Type B pancreatic cell (in vitro differentiated cells): Measurements from ENCODE around the gene C1orf174. TPM values are rescaled to one million over a fixed set of nuclear protein-coding genes. Genes with fewer than 3 reads are reported as not detected.

Experiments used
- DNase-seq: peaks from one replicate; pipeline ENCODE4 v3.0.0; 2021; ENCODE audit warnings: mixed read lengths; ENCODE audit not compliant: unreplicated experiment; ENCODE audit errors: extremely low spot score
- H3K27ac Mint-ChIP-seq: 2 replicates; pipeline ENCODE4 v1.8.0; 2021; ENCODE audit warnings: mild to moderate bottlenecking, mixed read lengths
- H3K27me3 Mint-ChIP-seq: 2 replicates; pipeline ENCODE4 v1.8.0; 2021; ENCODE audit warnings: mixed read lengths
- H3K36me3 Mint-ChIP-seq: 2 replicates; pipeline ENCODE4 v1.8.0; 2021; ENCODE audit warnings: mixed read lengths
- H3K4me1 Mint-ChIP-seq: one replicate; pipeline ENCODE4 v1.8.0; 2021; ENCODE audit warnings: mixed read lengths; ENCODE audit not compliant: unreplicated experiment
- H3K4me3 Mint-ChIP-seq: 2 replicates; pipeline ENCODE4 v1.8.0; 2021; ENCODE audit warnings: mild to moderate bottlenecking, mixed read lengths
- H3K9me3 Mint-ChIP-seq: 2 replicates; pipeline ENCODE4 v1.8.0; 2021; ENCODE audit warnings: mixed read lengths
- CTCF ChIP-seq: fragments of 200-600 bp; sonication (generic); conservative IDR thresholded peaks from 2 replicates; pipeline ENCODE4 v1.5.0; 2021; ENCODE audit warnings: antibody characterized with exemption, mild to moderate bottlenecking
- total RNA-seq: library from RNA; stranded (reverse); gene quantifications from 2 replicates; pipeline ENCODE4 v1.2.1, GENCODE V29; 2021; ENCODE audit warnings: low replicate concordance

Gene C1orf174
- total RNA-seq, 1 donor from 2014 or later, result 31.4 TPM

GRCh38 chr1:3906672-3907020, 6.6 kb upstream of the C1orf174 start:
- TF ChIP-seq CTCF, result no peak
- no peak overlapping the region for H3K27ac Mint-ChIP-seq
- no peak for DNase-seq
- H3K4me1 Mint-ChIP-seq, result peaks cover 19% of the 10 kb centered on the region
- no peaks in the 10 kb centered on the region for H3K9me3 Mint-ChIP-seq
- H3K27me3 Mint-ChIP-seq, result peaks cover 3% of the 10 kb centered on the region
- H3K4me3 Mint-ChIP-seq, result no peak overlapping the region
- H3K36me3 Mint-ChIP-seq, result no peaks in the 10 kb centered on the region

GRCh38 chr1:3905953-3906671, 6.0 kb upstream of the C1orf174 start:
- no peak for DNase-seq
- Mint-ChIP-seq H3K27ac (no peak overlapping the region), H3K36me3 (no peaks in the 10 kb centered on the region), H3K4me1 (peaks cover 19% of the 10 kb centered on the region), H3K27me3 (peaks cover 3% of the 10 kb centered on the region), H3K4me3 (no peak overlapping the region), H3K9me3 (no peaks in the 10 kb centered on the region)
- no peak for TF ChIP-seq CTCF

GRCh38 chr1:3905266-3905952, 5.3 kb upstream of the C1orf174 start:
- Mint-ChIP-seq H3K27ac (no peak overlapping the region), H3K36me3 (no peaks in the 10 kb centered on the region)
- no peak for DNase-seq

GRCh38 chr1:3904843-3905185, 4.7 kb upstream of the C1orf174 start:
- no peak for DNase-seq
- no peak overlapping the region for H3K27ac Mint-ChIP-seq
- no peak overlapping the region for H3K4me3 Mint-ChIP-seq
- no peak for TF ChIP-seq CTCF
- no peaks in the 10 kb centered on the region for H3K9me3 Mint-ChIP-seq
- peaks cover 19% of the 10 kb centered on the region for H3K4me1 Mint-ChIP-seq
- H3K36me3 Mint-ChIP-seq, result no peaks in the 10 kb centered on the region
- H3K27me3 Mint-ChIP-seq, result no peaks in the 10 kb centered on the region

More at GRCh38 chr1:3905266-3905952, 5.3 kb upstream of the C1orf174 start:
- no peak overlapping the region for H3K4me3 Mint-ChIP-seq
- H3K9me3 Mint-ChIP-seq, result no peaks in the 10 kb centered on the region
- H3K27me3 Mint-ChIP-seq, result no peaks in the 10 kb centered on the region
- TF ChIP-seq CTCF, result no peak
- peaks cover 19% of the 10 kb centered on the region for H3K4me1 Mint-ChIP-seq

GRCh38 chr1:3904006-3904842, 4.2 kb upstream of the C1orf174 start:
- Mint-ChIP-seq H3K27ac (peak overlapping the region; percentile 61), H3K27me3 (no peaks in the 10 kb centered on the region), H3K4me1 (peaks cover 21% of the 10 kb centered on the region), H3K36me3 (no peaks in the 10 kb centered on the region), H3K4me3 (no peak overlapping the region), H3K9me3 (no peaks in the 10 kb centered on the region)
- no peak for TF ChIP-seq CTCF
- no peak for DNase-seq
